Loucy (cell line): Measurements from ENCODE around the gene BACH1.

Experiments used
- CTCF ChIP-seq: fragments of 200-600 bp; sonication (generic); conservative IDR thresholded peaks from 2 replicates; pipeline ENCODE4 v1.5.1; 2014; ENCODE audit warnings: mild to moderate bottlenecking, antibody characterized with exemption, low read length
- EZH2phosphoT487 ChIP-seq: fragments of 200-600 bp; IDR thresholded peaks from 2 replicates; pipeline ENCODE4 v1.6.1; 2018; ENCODE audit warnings: antibody characterized with exemption, mild to moderate bottlenecking, moderate library complexity, borderline replicate concordance

GRCh38 chr21:29296446-29296845 lies 2.3 kb upstream of the BACH1 start:
- no peak for TF ChIP-seq CTCF
- TF ChIP-seq EZH2phosphoT487, result no peak
